Activated naive CD4-positive, alpha-beta T cell treated with anti-CD3 and anti-CD28 coated beads for 36 hours (primary cell): ENCODE data around the gene GOLGA1. TPM values are rescaled to one million over a fixed set of nuclear protein-coding genes. Genes with fewer than 3 reads are reported as not detected.

Source experiments
- CTCF ChIA-PET: fragments of 350-600 bp; sonication (Branson Sonifier 250); formaldehyde crosslinking; loops from one replicate; lab custom pipeline; 2021; ENCODE audit warnings: antibody characterized with exemption; lab: Charles Lee
- DNase-seq: peaks from one replicate; pipeline ENCODE4 v3.0.0-alpha.2; 2020
- H3K27ac Mint-ChIP-seq: one replicate; pipeline ENCODE4 v1.8.0; 2021; ENCODE audit warnings: mild to moderate bottlenecking, mixed read lengths
- H3K27me3 Mint-ChIP-seq: one replicate; pipeline ENCODE4 v1.8.0; 2021; ENCODE audit warnings: low read depth, mixed read lengths
- H3K36me3 Mint-ChIP-seq: one replicate; pipeline ENCODE4 v1.8.0; 2021; ENCODE audit warnings: low read depth, mixed read lengths
- H3K4me1 Mint-ChIP-seq: one replicate; pipeline ENCODE4 v1.8.0; 2021; ENCODE audit warnings: low read depth, mixed read lengths
- H3K4me3 Mint-ChIP-seq: one replicate; pipeline ENCODE4 v1.8.0; 2021; ENCODE audit warnings: mild to moderate bottlenecking, moderate library complexity, mixed read lengths
- H3K9me3 Mint-ChIP-seq: one replicate; pipeline ENCODE4 v1.8.0; 2021; ENCODE audit warnings: mixed read lengths
- intact Hi-C: fragments of 100-400 bp; cut with micrococcal nuclease; formaldehyde crosslinking; loops from one replicate; pipeline ENCODE4 v1.15.1; 2023
- total RNA-seq, 2 experiments: library from RNA; stranded (reverse); gene quantifications; one replicate each; pipeline ENCODE4 v1.2.3, GENCODE V29; 2021

Gene GOLGA1
- total RNA-seq, 2 experiments from 2014 or later = 14.3 to 15.8 TPM

- Mint-ChIP-seq H3K27me3 (no peaks in the 10 kb centered on the region), H3K27ac (no peak overlapping the region), H3K9me3 (no peaks in the 10 kb centered on the region), H3K36me3 (peaks cover 26% of the 10 kb centered on the region), H3K4me1 (peaks cover 2% of the 10 kb centered on the region), H3K4me3 (no peak overlapping the region)
- intact Hi-C loops = no loop called here
- CTCF ChIA-PET = interaction anchor here (0.6 kb wide), 1 partner anchor 358 kb away, joined by 3 read pairs; no protein-coding TSS in a partner anchor
- no peak for DNase-seq
These were observed 61.7 kb downstream of the GOLGA1 start for GRCh38 chr9:124879226-124879625.

GRCh38 chr9:124878518-124878917, 62.4 kb downstream of the GOLGA1 start:
- CTCF ChIA-PET = interaction anchor here (0.7 to 0.9 kb wide), 3 partner anchors 20 to 104 kb away, joined by 3 to 4 read pairs (median 3); no protein-coding TSS in a partner anchor
- Mint-ChIP-seq H3K9me3 (no peaks in the 10 kb centered on the region), H3K36me3 (peaks cover 30% of the 10 kb centered on the region), H3K27ac (no peak overlapping the region), H3K27me3 (no peaks in the 10 kb centered on the region), H3K4me1 (peaks cover 7% of the 10 kb centered on the region), H3K4me3 (no peak overlapping the region)
- DNase-seq = no peak
- intact Hi-C loops = no loop called here

GRCh38 chr9:124878021-124878420, 62.9 kb downstream of the GOLGA1 start:
- CTCF ChIA-PET = interaction anchor here (0.7 to 1.0 kb wide), 4 partner anchors 20 to 103 kb away, joined by 3 to 4 read pairs (median 3); no protein-coding TSS in a partner anchor
- H3K4me3 Mint-ChIP-seq = no peak overlapping the region
- DNase-seq = no peak
- peak overlapping the region; percentile 9 for H3K27ac Mint-ChIP-seq
- peaks cover 35% of the 10 kb centered on the region for H3K36me3 Mint-ChIP-seq
- H3K4me1 Mint-ChIP-seq = peaks cover 12% of the 10 kb centered on the region
- intact Hi-C loops = no loop called here
- H3K9me3 Mint-ChIP-seq = no peaks in the 10 kb centered on the region
- H3K27me3 Mint-ChIP-seq = no peaks in the 10 kb centered on the region

GRCh38 chr9:124877021-124877782, 63.7 kb downstream of the GOLGA1 start:
- Mint-ChIP-seq H3K9me3 (no peaks in the 10 kb centered on the region), H3K36me3 (peaks cover 39% of the 10 kb centered on the region), H3K4me1 (peaks cover 20% of the 10 kb centered on the region), H3K27ac (no peak overlapping the region), H3K4me3 (no peak overlapping the region), H3K27me3 (no peaks in the 10 kb centered on the region)
- CTCF ChIA-PET = interaction anchor here (1.0 kb wide), 1 partner anchor 21 kb away, joined by 3 read pairs; no protein-coding TSS in a partner anchor
- DNase-seq = no peak
- intact Hi-C loops = no loop called here

DNA sequence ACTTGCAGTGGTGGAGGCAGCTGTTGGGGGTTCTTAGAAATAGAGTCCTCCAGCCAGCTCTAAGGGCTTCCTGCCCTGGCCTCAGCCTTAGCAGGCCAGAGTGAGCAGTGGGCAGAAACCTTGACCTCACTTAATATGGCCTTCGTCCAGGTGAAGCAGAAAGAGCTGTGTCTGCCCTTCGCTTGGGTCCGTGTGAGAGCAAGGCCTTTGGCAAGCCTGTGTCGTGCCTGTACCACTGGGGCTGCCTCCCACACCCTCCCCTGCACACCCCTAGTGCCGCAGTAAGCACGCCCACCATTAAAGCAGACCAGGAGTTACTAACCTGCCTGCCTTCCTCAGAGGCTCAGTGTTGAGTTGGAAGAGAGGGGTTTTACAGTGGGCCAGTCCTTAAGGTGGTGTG, 65.4 kb downstream of the GOLGA1 start:
- no peak for DNase-seq
- H3K4me3 Mint-ChIP-seq = no peak overlapping the region
- peaks cover 37% of the 10 kb centered on the region for H3K4me1 Mint-ChIP-seq
- H3K9me3 Mint-ChIP-seq = no peaks in the 10 kb centered on the region
- intact Hi-C loops = no loop called here
- peak overlapping the region; percentile 63 for H3K27ac Mint-ChIP-seq
- H3K36me3 Mint-ChIP-seq = peaks cover 56% of the 10 kb centered on the region
- H3K27me3 Mint-ChIP-seq = no peaks in the 10 kb centered on the region
- CTCF ChIA-PET = interaction anchor here (1.8 kb wide), 1 partner anchor 23 kb away, joined by 8 read pairs; the partner anchor contains the start of gene WDR38

DNA sequence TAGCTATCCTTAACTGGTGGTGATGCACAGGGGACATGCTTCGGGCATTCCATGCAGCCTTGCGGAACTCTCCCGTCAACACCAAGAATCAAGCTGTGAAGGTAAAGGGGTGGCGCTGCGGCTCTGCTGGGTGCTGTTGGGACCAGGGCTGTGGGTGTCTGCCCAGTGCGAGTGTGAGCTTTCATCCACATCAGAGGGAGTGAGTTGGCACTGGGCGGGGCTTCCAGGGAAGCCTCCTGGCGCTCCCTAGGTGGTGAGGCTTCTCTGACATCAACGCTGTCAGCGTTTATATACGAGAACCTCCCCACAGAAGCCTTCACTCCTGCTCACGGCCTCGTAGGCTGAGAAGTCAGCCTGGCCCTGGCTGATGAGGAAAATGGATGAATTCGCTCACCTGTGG, 67.2 kb downstream of the GOLGA1 start:
- H3K4me1 Mint-ChIP-seq = peaks cover 40% of the 10 kb centered on the region
- H3K4me3 Mint-ChIP-seq = no peak overlapping the region
- DNase-seq = no peak
- no peaks in the 10 kb centered on the region for H3K27me3 Mint-ChIP-seq
- CTCF ChIA-PET = interaction anchor here (0.6 to 1.8 kb wide), 3 partner anchors 19 to 21 kb away, joined by 3 to 8 read pairs (median 3); partner anchors contain the start of gene WDR38
- no peaks in the 10 kb centered on the region for H3K9me3 Mint-ChIP-seq
- intact Hi-C loops = loop anchor here (5.0 kb wide), 1 partner anchor 94 kb away; no protein-coding TSS in a partner anchor
- peaks cover 61% of the 10 kb centered on the region for H3K36me3 Mint-ChIP-seq
- H3K27ac Mint-ChIP-seq = peak overlapping the region; percentile 99

DNA sequence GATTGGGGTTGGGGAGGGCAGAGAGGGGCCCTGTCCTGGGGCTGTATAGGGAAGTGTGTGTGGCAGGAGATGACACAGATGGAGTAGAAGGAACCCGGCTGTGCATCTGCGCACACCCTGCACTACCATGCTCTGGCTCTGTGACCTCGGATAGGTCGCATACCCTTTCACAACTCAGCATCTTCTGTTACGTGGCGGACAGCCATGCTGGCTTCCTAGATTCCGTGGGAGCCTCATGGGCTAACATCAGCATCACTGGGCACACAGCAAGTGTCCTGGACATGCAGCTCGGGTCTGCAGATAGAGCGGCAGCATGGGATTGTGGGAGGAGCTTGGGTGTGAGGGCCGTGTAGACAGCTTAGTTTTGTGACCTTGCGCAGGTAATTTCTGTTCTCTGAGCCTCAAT, 69.7 kb downstream of the GOLGA1 start:
- H3K27ac Mint-ChIP-seq = peak overlapping the region; percentile 99
- H3K4me1 Mint-ChIP-seq = peaks cover 54% of the 10 kb centered on the region
- H3K9me3 Mint-ChIP-seq = no peaks in the 10 kb centered on the region
- no peak for DNase-seq
- no peaks in the 10 kb centered on the region for H3K27me3 Mint-ChIP-seq
- CTCF ChIA-PET = no interaction called here
- intact Hi-C loops = loop anchor here (2.0 to 5.0 kb wide), 2 partner anchors 96 to 456 kb away; partner anchors contain the start of gene PSMB7
- H3K4me3 Mint-ChIP-seq = peak overlapping the region; percentile 92
- peaks cover 61% of the 10 kb centered on the region for H3K36me3 Mint-ChIP-seq

DNA sequence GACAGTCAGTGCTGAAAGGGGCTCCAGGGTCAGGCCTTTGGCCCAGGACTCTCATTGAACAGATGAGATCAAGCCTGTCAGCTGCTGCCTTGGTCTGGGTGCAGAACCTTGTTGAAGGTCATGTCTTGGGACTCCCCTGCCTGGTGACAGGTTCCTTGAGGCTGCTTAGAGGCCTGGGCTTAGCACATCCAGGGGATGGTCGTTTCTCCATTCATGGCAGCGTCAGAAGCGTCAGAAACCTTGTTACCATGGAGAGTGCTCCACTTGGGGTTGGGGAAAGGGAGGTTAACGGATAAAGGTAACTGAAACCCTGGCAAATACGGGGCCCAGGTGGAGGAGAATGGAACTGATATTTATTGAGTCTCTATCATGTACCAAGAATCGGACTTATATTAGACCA, 70.2 kb downstream of the GOLGA1 start:
- no peaks in the 10 kb centered on the region for H3K9me3 Mint-ChIP-seq
- intact Hi-C loops = loop anchor here (1.0 to 5.0 kb wide), 11 partner anchors 8 to 456 kb away; partner anchors contain the start of genes ARPC5L, GOLGA1, HSPA5 and NR6A1
- H3K27me3 Mint-ChIP-seq = no peaks in the 10 kb centered on the region
- H3K4me1 Mint-ChIP-seq = peaks cover 52% of the 10 kb centered on the region
- peak overlapping the region; percentile 92 for H3K4me3 Mint-ChIP-seq
- peak; percentile 44 for DNase-seq
- H3K36me3 Mint-ChIP-seq = peaks cover 60% of the 10 kb centered on the region
- CTCF ChIA-PET = interaction anchor here (0.8 to 1.1 kb wide), 3 partner anchors 10 to 272 kb away, joined by 4 read pairs; partner anchors contain the start of gene SCAI
- peak overlapping the region; percentile 99 for H3K27ac Mint-ChIP-seq

GRCh38 chr9:124869986-124870560, 70.8 kb downstream of the GOLGA1 start:
- Mint-ChIP-seq H3K36me3 (peaks cover 54% of the 10 kb centered on the region), H3K9me3 (no peaks in the 10 kb centered on the region), H3K4me3 (peak overlapping the region; percentile 92), H3K27ac (peak overlapping the region; percentile 99), H3K27me3 (no peaks in the 10 kb centered on the region), H3K4me1 (peaks cover 52% of the 10 kb centered on the region)
- CTCF ChIA-PET = interaction anchor here (0.8 to 1.1 kb wide), 4 partner anchors 9 to 273 kb away, joined by 3 to 4 read pairs (median 4); partner anchors contain the start of genes SCAI and WDR38
- intact Hi-C loops = loop anchor here (1.0 to 5.0 kb wide), 11 partner anchors 8 to 455 kb away; partner anchors contain the start of genes ARPC5L, GOLGA1, HSPA5 and NR6A1
- DNase-seq = peak; percentile 98

- no peaks in the 10 kb centered on the region for H3K9me3 Mint-ChIP-seq
- intact Hi-C loops = no loop called here
- DNase-seq = peak; percentile 60
- no peaks in the 10 kb centered on the region for H3K27me3 Mint-ChIP-seq
- H3K4me3 Mint-ChIP-seq = peak overlapping the region; percentile 92
- peaks cover 52% of the 10 kb centered on the region for H3K4me1 Mint-ChIP-seq
- CTCF ChIA-PET = interaction anchor here (1.0 to 1.1 kb wide), 2 partner anchors 16 to 273 kb away, joined by 3 to 4 read pairs; partner anchors contain the start of genes SCAI and WDR38
- H3K36me3 Mint-ChIP-seq = peaks cover 49% of the 10 kb centered on the region
- peak overlapping the region; percentile 99 for H3K27ac Mint-ChIP-seq
These were observed 71.4 kb downstream of the GOLGA1 start for GRCh38 chr9:124869466-124869985.

DNA sequence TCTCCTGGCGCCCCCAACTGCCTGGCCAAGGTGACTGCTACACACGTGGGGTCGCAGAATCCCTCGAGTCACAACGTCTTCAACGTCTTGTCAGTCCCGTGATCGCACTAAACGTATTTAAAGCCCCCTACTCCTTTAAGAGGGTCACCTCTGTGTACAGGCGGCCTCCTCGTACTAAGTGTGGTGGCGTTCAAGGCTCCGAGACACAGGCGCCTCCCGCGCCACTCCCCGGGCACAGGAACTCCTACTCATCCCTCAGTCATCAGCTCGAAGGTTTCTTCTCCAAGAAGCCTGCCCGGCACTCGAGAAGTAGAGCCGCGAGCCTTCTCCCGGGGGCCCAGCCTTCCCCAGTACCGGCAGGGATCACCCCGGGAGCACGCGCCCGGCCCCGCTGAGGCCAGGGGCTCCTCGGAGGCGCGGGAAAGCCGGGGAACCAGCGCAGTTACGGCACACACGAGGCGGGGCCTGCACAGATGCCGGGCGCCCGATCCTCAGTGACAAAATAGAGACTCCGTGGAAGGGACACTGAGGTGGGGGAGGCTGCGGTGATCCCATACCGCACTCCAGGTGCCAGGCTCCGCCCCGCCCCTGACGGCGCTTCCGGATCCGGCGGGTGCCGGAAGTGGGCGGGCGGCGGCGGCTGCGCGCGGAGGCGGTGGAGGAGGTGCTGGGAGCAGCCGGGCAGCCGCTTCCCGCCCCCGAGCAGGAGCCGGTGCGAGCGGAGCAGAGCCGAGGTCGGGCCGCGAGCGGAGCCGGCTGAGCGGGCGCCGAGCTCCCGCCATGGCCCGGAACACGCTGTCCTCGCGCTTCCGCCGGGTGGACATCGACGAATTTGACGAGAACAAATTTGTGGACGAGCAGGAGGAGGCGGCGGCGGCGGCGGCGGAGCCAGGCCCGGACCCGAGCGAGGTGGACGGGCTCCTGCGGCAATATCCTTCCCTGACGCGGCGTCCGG, 72.1 kb downstream of the GOLGA1 start:
- Mint-ChIP-seq H3K9me3 (no peaks in the 10 kb centered on the region), H3K27me3 (no peaks in the 10 kb centered on the region), H3K4me1 (peaks cover 50% of the 10 kb centered on the region), H3K27ac (peak overlapping the region; percentile 99), H3K36me3 (peaks cover 44% of the 10 kb centered on the region), H3K4me3 (peak overlapping the region; percentile 92)
- CTCF ChIA-PET = interaction anchor here (1.0 kb wide), 1 partner anchor 16 kb away, joined by 3 read pairs; the partner anchor contains the start of gene WDR38
- intact Hi-C loops = no loop called here
- peak; percentile 86 for DNase-seq
